Measurements from ENCODE around the gene FLOT1. TPM values are rescaled to one million over a fixed set of nuclear protein-coding genes. Genes with fewer than 3 reads are reported as not detected.
"Not testable (repeated sequence)": the region's sequence is repeated elsewhere in the genome, so short reads cannot be mapped to it uniquely, and the experiment has no call there.

Gene FLOT1
- total and polyA plus RNA-seq, 12 donors, result 162 to 599 (median 348) TPM

DNA sequence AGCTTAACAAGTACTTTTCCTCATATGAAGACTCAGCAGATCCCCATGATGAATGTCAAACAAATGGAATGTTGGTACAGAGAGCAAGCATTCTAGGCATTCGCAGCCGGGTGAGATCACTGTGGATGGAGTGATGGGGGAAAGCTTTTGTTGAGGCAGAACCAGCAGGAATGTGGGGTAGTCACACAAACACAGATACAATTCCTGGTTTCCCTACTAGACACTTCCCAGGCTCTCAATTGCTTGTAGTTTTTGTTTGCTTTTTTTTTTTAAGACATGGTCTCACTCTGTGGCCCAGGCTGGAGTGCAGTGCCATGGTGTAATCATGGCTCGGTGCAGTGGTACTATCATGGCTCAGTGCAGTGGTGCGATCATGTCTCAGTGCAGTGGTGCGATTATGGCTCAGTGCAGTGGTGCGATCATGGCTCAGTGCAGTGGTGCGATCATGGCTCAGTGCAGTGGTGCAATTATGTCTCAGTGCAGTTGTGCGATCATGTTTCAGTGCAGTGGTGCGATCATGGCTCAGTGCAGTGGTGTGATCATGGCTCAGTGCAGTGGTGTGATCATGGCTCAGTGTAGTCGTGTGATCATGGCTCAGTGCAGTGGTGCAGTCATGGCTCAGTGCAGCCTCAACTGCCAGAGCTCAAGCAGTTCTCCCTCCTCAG, 17.2 kb upstream of the FLOT1 start:
- Histone ChIP-seq H3K4me1 (replicated peaks in 1 of 2) (peaks cover 0 to 17% of the 10 kb centered on the region in 2 donors), H3K4me3 (no peak overlapping the region), H3K27me3 (no peaks in the 10 kb centered on the region), H3K9me3 (replicated peaks in 1 of 3) (no peaks in the 10 kb centered on the region), H3K27ac (peak overlapping the region in 2 of 5 donors; percentile 61), H3K36me3 (replicated peaks in 1 of 2) (no peaks in the 10 kb centered on the region)
- WGBS, 4 donors, result 95 to 97% (median 96%) methylated on average over 10 of the region's 10 CpGs
- DNase-seq, result no peak
- intact Hi-C loops (cut with DNase I), result no loop called here
- TF ChIP-seq POLR2A (IDR thresholded peaks at IDR 0.05), result no peak
- TF ChIP-seq, protein P1, sequence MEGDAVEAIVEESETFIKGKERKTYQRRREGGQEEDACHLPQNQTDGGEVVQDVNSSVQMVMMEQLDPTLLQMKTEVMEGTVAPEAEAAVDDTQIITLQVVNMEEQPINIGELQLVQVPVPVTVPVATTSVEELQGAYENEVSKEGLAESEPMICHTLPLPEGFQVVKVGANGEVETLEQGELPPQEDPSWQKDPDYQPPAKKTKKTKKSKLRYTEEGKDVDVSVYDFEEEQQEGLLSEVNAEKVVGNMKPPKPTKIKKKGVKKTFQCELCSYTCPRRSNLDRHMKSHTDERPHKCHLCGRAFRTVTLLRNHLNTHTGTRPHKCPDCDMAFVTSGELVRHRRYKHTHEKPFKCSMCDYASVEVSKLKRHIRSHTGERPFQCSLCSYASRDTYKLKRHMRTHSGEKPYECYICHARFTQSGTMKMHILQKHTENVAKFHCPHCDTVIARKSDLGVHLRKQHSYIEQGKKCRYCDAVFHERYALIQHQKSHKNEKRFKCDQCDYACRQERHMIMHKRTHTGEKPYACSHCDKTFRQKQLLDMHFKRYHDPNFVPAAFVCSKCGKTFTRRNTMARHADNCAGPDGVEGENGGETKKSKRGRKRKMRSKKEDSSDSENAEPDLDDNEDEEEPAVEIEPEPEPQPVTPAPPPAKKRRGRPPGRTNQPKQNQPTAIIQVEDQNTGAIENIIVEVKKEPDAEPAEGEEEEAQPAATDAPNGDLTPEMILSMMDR (IDR thresholded peaks at IDR 0.05), result no peak

DNA sequence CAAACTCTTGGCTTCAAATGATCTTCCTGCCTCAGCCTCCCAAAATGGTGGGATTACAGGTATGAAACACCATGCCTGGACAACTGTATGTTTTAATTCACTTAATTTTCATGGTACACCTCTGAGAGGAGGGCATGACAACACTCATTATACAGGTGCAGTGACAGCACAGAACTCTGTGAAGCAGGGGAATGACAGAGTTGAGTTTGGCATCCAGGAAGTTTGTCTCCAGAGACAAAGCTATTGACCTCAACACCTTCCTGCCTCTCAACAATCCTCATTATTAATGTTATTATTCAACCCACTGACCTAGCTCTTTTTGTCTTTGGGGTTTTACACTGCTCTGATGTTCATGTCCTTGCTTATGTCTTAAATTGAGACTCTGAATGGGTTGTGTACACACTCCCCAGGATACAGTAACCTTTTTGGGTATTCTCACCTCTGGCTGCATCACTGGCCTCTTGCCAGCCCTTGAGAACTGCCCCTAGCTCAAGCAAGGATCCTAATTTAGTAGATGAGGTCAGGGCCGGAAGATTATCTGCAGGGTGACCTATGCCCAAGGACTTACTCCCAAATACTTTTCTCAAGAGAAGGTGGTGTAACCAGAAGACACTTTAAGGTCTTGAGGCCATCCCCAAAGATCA, 14.9 kb upstream of the FLOT1 start:
- TF ChIP-seq POLR2A (IDR thresholded peaks at IDR 0.05), result no peak
- TF ChIP-seq, protein P1 (IDR thresholded peaks at IDR 0.05), result no peak
- Histone ChIP-seq H3K4me3 (no peak overlapping the region), H3K27me3 (no peaks in the 10 kb centered on the region), H3K4me1 (replicated peaks in 1 of 2) (peaks cover 7 to 19% of the 10 kb centered on the region in 2 donors), H3K9me3 (replicated peaks in 1 of 3) (no peaks in the 10 kb centered on the region), H3K27ac (no peak overlapping the region), H3K36me3 (replicated peaks in 1 of 2) (no peaks in the 10 kb centered on the region)
- intact Hi-C loops (cut with DNase I), result no loop called here
- WGBS, 4 donors, result 11 to 55% (median 45%) methylated on average over 1 of the region's 1 CpG
- no peak for DNase-seq

DNA sequence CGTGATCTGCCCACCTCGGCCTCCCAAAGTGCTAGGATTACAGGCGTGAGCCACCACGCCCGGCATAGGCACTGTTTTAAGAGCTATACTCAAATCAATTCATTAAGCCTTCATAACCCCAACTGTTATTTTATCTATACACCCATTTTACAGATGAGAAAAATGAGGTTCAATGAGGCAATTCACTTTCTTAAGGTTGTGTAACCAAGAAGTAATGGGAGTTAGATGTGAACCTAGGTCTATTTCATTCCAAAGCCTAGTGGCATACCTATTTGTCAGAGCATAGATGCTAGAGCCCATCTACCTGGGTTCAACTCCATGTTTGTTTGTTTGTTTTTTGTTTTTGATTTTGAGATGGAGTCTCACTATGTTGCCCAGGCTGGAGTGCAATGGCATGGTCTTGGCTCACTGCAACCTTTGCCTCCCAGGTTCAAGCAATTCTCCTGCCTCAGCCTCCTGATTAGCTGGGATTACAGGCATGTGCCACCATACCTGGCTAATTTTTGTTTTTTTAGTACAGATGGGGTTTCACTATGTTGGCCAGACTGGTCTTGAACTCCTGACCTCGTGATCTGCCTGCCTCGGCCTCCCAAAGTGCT, 14.0 kb upstream of the FLOT1 start:
- H3K9me3 ChIP-seq (replicated peaks in 1 of 3); H3K4me3 ChIP-seq; intact Hi-C loops (cut with DNase I); H3K27ac ChIP-seq; H3K36me3 ChIP-seq (replicated peaks in 1 of 2); H3K27me3 ChIP-seq; DNase-seq: not testable (repeated sequence)
- WGBS, 4 donors, result 87 to 92% (median 91%) methylated on average over 7 of the region's 7 CpGs
- H3K4me1 ChIP-seq (replicated peaks in 1 of 2), result peaks cover 13 to 27% of the 10 kb centered on the region in 2 donors

DNA sequence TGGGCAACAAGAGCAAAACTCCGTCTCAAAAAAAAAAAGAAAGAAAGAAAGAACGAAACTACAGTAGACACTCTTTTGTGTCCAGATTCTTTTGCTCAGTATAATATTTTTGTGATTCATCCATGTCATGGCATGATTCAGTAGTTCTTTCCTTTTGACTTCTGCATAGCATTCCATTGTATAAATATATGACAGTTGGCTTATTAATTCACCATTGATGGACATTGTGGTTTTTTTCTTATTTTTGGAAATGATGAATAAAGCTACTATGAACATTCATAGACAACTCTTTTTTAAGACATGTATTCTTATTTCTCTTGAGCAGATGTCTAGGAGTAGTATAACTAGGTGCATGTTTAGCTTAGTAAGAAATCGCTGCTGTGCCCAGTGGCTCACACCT, 12.1 kb upstream of the FLOT1 start:
- Histone ChIP-seq H3K4me1 (replicated peaks in 1 of 2) (peaks cover 17 to 28% of the 10 kb centered on the region in 2 donors), H3K9me3 (replicated peaks in 1 of 3) (no peaks in the 10 kb centered on the region), H3K36me3 (replicated peaks in 1 of 2) (no peaks in the 10 kb centered on the region), H3K27ac (no peak overlapping the region), H3K27me3 (no peaks in the 10 kb centered on the region), H3K4me3 (no peak overlapping the region)
- no peak for DNase-seq
- intact Hi-C loops (cut with DNase I), result no loop called here
- 88 to 97% (median 91%) methylated on average over 3 of the region's 3 CpGs for WGBS, 4 donors
- TF ChIP-seq, protein P1 (IDR thresholded peaks at IDR 0.05), result no peak
- no peak for TF ChIP-seq POLR2A (IDR thresholded peaks at IDR 0.05)
